ENCODE measurements around the gene TNFAIP8.

GRCh38 chr5:119398727-119399466, 43.1 kb downstream of the TNFAIP8 start:
- TF ChIP-seq CTCF (IDR thresholded peaks at IDR 0.05), result no peak
- no peak for TF ChIP-seq EZH2 (IDR thresholded peaks at IDR 0.05)

Measured in neural progenitor cell (in vitro differentiated cells).